GM20000 (cell line): ENCODE measurements around the gene ZNF692.
A peak's percentile ranks its signal among the peaks of the same experiment; 100 is the strongest.

Source experiments
- DNase-seq: peaks from one replicate; pipeline ENCODE4 v3.0.0; 2012; ENCODE audit warnings: low spot score
- TF ChIP-seq, protein P1 (sequence below): IDR thresholded peaks from 2 replicates; pipeline ENCODE4 v1.5.1; 2012; ENCODE audit warnings: mild to moderate bottlenecking, control low read depth; ENCODE audit errors: extremely low read depth, missing control alignments

Gene ZNF692

DNA sequence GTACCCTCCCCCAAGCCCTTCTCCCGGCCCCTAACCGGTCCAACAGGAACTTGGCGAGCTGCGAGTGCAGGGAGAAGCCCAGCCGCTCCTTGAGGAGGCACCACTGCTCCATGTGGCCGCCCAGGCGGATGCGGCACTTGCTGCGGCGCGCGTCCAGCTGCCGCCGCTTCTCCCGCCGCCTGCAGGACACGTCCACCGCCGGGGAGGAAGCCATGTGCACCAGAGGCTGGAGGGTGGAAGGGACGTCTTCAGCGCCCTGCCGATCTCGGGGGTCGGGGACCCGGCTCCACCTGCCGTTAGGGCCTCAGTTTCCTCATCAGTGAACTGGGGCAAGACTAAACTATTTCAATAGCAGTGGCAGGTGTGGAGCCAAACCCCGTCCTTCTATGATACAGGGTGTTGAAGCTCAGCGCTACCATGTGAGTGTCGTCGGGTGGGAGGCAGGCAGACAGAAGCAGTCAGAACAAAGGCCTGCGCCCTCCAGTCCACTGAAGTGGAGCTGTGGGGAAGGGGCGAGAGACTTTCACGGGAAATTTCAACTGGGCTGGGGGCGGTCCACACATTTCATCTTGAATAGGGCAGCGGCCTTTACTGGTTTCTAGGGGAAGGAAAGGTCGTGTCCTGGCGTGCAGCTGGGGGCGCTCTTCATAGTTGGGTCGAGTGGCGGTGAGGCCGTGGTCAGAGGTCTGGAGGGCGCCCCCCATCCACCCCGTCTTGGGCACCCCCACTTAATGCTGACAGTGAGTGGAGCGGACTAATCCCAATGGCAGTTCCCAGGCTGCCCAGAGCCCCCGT is 592 bp downstream of the ZNF692 start:
- TF ChIP-seq, protein P1, sequence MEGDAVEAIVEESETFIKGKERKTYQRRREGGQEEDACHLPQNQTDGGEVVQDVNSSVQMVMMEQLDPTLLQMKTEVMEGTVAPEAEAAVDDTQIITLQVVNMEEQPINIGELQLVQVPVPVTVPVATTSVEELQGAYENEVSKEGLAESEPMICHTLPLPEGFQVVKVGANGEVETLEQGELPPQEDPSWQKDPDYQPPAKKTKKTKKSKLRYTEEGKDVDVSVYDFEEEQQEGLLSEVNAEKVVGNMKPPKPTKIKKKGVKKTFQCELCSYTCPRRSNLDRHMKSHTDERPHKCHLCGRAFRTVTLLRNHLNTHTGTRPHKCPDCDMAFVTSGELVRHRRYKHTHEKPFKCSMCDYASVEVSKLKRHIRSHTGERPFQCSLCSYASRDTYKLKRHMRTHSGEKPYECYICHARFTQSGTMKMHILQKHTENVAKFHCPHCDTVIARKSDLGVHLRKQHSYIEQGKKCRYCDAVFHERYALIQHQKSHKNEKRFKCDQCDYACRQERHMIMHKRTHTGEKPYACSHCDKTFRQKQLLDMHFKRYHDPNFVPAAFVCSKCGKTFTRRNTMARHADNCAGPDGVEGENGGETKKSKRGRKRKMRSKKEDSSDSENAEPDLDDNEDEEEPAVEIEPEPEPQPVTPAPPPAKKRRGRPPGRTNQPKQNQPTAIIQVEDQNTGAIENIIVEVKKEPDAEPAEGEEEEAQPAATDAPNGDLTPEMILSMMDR, result peak; percentile 77
- DNase-seq, result peak; percentile 87

DNA sequence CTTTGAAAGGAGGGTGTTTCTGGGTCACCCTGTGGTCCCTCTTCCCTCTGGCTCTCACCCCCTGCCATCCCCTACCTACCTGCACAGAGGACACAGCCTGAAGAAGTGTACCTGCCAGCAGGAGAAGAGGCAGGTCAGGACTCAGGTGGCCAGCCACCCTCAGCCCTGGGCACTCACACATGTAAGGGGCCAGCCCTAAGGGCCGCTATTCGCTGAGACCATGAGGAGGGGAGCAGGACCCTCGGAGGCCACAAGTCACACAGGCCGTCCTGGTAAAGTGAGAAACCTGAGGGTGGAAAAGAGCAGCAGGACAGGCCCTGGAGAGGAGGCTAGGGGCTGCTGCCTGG is 1.2 kb downstream of the ZNF692 start:
- TF ChIP-seq, protein P1, result no peak
- DNase-seq, result no peak

DNA sequence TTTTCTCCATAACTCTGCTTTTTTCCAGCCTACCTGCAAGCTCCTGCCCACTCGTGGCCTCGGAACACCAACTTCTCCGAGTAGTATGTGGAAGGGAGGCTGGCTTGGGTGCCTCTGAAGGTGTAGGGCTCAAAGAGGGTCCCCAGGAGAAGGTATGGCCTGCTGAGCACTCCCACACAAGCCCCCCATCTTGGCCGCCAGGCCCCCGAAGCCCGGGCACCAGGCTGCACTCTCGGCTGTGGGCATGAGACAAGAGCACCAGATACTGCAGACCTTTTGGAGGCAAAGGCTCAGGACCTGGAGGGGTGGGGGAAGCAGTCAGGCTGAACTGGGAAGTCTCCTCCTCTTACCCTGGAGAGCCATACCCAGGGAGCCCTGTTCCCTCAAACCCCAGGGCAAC is 1.7 kb downstream of the ZNF692 start:
- no peak for DNase-seq
- TF ChIP-seq, protein P1, result no peak

DNA sequence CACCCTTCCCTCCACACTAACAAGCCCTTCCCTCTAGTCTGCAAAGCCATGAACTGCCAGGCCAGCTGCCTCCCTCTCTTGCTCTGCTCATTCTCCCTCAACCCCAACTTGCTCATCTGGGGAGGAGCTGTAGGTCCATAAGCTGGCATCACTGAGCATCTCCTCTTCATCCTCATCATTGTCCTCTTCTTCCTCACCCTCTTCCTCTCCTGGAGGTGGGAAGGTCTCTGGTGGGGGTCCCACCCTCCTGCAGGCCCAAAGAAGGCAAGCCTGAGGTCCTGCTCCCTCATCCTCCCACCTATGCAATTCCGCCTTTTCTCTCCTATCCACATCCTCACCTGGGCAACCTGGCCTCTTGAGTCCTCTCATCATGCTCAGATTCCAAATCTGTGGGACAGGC is 2.7 kb downstream of the ZNF692 start:
- DNase-seq, result no peak
- TF ChIP-seq, protein P1, result no peak

DNA sequence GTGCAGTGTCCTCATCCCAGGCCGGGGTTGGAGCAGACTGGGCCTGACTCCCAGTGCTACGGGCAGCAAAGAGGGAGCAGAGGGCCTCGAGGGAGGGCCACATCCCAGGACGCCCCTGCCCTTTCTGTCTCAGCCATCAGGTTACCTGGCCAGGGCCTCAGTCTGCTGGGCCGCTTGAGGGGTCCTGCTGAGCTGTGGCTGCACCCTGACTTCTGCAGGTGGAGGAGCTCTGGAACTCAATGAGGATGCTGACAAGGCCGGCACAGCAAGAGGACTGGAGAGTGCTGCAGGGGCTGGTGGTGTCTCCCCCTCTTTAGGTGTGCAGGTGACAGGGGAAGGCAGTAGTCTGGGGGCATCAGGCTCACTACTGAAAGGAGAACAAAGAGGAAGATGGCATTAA is 3.3 kb downstream of the ZNF692 start:
- DNase-seq, result no peak
- TF ChIP-seq, protein P1, result no peak

DNA sequence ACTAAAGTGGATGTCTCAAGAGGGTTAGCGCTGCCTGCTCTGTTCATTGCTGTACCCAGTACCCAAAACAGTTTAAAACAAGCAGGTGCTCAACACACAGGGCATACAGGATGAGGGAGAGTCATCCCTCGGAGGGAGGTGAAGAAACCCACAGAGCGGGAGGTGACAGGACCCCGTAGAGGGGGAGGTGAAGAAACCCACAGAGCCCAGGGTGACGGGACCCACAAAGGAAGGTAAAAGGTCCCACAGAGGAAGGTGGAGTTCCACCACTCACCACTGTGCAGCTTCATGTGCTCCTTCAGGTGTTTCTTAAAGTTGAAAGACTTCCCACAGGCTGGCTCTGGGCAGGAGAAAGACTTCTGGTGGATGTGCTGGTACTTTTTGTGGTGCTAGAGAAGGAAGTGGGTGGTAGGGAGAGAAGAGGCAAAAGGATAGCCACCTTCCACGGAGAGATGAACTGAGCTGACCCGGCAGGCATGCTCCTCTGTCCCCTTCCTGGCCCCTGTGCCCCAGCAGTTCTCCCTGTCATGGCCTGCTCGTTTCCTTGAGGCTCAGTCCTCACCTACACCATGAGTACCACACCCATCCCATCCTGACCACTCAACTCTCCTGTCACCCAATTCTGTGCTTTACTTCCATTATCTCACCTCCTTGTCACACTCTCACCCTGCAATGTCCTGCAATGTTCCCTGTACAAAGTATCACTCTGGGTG is 5.1 kb downstream of the ZNF692 start:
- TF ChIP-seq, protein P1, result no peak
- no peak for DNase-seq

DNA sequence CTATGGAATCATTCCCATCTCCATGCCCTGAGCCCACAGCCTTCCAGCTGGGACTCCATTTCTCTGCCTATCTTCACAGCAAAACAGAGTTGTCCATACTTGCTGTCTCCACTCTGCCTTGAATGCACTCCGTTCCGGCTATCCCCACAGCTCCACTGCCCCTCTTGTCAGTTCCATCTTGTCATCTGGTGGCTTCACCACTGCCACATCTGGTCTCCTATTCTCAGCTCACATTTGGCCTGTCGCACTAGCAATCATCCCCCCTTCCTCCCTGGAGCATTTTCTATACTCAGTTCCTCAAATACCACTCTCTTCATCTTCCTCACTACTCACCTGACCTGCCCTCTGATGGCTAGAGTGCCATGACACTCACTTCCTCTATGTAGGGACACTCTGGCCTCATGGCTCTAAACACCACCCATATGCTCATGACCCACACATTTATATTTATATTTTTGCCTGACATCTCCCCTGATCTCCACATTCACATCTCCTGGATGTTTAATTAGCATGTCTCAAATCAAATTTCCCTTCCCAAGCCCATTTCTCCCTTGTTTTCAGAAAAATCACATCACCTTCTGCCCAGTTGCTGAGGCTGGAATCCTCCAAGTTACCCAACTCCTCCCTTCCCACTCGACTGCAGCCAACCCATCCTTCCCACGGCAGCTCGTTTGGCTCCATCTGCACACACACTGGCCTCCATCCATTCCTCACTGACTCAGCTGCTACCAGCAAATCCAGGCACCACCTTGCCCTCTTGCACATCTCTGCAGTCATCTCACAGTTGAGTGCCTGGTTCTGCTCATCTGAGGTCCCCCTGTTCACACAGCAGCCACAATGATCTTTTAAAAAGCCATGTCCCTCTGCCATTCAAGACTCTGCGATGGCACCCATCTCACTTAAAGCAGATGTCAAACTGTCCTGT is 6.1 kb downstream of the ZNF692 start:
- DNase-seq, result no peak
- TF ChIP-seq, protein P1, result no peak
